ENCODE data around the gene CRK.
A peak's percentile ranks its signal among the peaks of the same experiment; 100 is the strongest.

CRK gene

GRCh38 chr17:1485423-1486376 lies 29.7 kb upstream of the CRK start:
- no peak for DNase-seq

GRCh38 chr17:1484676-1485422 lies 28.8 kb upstream of the CRK start:
- DNase-seq, result no peak

GRCh38 chr17:1484060-1484535 lies 28.1 kb upstream of the CRK start:
- DNase-seq, result no peak

- DNase-seq, result no peak
Observed at GRCh38 chr17:1482680-1483079, 26.6 kb upstream of the CRK start.

- DNase-seq, result no peak
Observed at GRCh38 chr17:1481736-1482135, 25.7 kb upstream of the CRK start.

- DNase-seq, result no peak
Observed at GRCh38 chr17:1480747-1481465, 24.9 kb upstream of the CRK start.

- DNase-seq, result no peak
Observed at GRCh38 chr17:1478418-1478817, 22.4 kb upstream of the CRK start.

GRCh38 chr17:1475321-1475854 lies 19.4 kb upstream of the CRK start:
- DNase-seq, result no peak

GRCh38 chr17:1474402-1475189 lies 18.6 kb upstream of the CRK start:
- no peak for DNase-seq

- DNase-seq, result peak in 1 of 2 donors; percentile 16
Observed at GRCh38 chr17:1473841-1474240, 17.8 kb upstream of the CRK start.

GRCh38 chr17:1473170-1473569 lies 17.1 kb upstream of the CRK start:
- no peak for DNase-seq

- DNase-seq, result no peak
Observed at GRCh38 chr17:1471911-1472821, 16.1 kb upstream of the CRK start.

GRCh38 chr17:1471490-1471889 lies 15.5 kb upstream of the CRK start:
- DNase-seq, result no peak

- DNase-seq, result no peak
Observed at GRCh38 chr17:1470755-1471462, 14.9 kb upstream of the CRK start.

GRCh38 chr17:1470071-1470754 lies 14.2 kb upstream of the CRK start:
- DNase-seq, result no peak

- no peak for DNase-seq
Observed at GRCh38 chr17:1469231-1469852, 13.3 kb upstream of the CRK start.

- no peak for DNase-seq
Observed at GRCh38 chr17:1467898-1468492, 12.0 kb upstream of the CRK start.

GRCh38 chr17:1467258-1467657 lies 11.2 kb upstream of the CRK start:
- DNase-seq, result no peak

- no peak for DNase-seq
Observed at GRCh38 chr17:1464186-1464585, 8.2 kb upstream of the CRK start.
